Urothelium cell line (cell line): ENCODE data around the gene CASK.
"Not testable (repeated sequence)": the region's sequence is repeated elsewhere in the genome, so short reads cannot be mapped to it uniquely, and the experiment has no call there.

Source experiments
- DNase-seq: peaks from one replicate; pipeline ENCODE4 v3.0.0; 2011; ENCODE audit warnings: low spot score, mixed read lengths
- FAIRE-seq: peaks from 2 replicates; lab custom pipeline; 2011; peaks lifted over from hg19 to GRCh38; lab: Jason Lieb, UNC

CASK gene

DNA sequence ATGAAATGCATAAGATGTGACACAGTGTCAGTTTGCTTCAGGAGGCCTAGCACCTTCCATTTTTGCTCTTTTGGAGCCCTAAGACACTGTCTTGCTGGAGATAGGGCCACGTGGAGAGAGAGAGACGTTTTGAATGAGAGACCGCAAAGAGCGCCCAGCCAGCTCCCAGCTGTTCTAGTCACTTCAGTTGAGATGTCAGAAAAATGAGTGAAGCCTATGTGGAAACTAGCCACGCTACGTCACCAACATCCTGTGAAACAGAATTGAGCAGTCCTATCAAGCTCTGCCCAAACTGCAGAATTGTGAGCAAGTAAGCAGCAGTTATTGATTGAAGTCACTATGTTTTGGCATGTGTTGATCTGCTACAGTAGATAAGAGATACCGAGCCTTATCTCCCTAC is 186.3 kb downstream of the CASK start:
- no peak for FAIRE-seq
- DNase-seq, result no peak

DNA sequence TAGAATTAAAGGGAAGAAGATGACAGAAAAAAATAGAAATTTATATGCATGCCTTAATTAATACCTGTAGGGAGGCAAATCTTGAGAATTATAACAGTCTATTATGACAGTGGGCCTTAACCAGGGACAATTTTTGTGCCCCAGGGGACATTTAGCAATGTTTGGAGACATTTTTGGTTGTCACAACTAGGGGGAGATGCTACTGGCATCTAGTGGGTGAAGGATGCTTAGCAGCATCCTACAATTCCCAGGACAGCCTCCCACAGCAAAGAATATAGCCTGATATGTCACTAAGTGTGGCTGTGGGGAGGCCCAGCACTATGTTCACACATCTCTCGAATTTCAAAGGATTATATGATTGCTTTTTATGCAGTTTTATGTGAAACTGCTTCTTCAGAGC is 188.8 kb downstream of the CASK start:
- FAIRE-seq, result no peak
- DNase-seq, result peak; percentile 5

DNA sequence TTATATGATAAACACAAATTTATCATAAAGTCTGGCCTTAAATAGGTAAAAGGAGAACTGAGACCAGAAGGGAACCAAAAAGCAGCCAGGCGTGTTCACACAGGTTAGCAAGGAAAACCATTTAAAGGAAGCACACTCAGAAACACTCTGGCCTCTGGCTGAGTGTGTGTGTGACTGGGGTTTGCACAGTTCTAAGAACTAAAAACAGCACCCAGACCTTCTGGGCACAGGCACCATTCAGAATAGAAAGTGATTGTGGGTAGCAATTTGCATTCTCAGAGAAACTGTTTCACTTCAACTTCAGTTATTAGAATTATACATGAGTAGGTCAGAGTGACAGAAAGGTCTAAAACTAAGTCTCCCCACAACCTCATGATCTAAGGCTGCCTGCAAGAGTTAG is 189.4 kb downstream of the CASK start:
- DNase-seq (no peak), FAIRE-seq (no peak)

DNA sequence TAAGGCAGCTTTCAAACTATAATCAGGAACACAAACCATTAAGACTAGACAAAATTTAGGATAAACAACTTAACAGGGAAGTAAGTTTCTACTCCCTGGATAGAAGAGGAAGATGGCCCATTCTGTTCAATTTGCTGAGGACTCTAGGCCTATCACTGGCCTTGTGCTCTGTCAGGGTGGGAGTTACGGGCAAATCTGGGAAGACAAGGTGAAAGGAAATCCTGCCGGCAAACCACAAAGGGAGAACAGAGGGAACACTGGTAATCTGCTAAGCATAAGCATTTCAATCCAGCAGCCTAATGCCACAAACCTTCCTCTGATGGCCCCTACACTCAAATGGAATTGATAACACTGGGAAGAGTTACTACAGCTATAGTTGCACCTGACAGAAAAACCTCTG is 191.1 kb downstream of the CASK start:
- FAIRE-seq (no peak), DNase-seq (no peak)

DNA sequence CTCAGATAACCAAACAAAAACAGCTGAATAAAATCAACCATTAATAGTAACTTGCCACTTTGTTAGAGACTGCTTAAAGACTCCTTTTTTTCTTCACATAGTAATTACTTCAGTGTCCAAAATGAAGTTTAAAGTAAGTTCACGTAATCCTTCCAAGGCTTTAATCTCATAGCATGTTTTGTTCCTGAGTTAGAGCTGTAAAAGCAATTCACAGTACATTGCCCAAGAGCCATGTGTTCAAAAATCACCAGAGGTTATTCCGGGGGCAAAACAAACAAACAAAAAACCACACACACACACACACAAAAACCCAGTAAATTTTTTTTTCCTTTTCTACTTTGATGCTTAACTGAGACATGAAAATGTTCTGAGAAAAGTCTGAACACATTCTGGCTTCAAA is 193.3 kb downstream of the CASK start:
- FAIRE-seq (no peak), DNase-seq (no peak)

DNA sequence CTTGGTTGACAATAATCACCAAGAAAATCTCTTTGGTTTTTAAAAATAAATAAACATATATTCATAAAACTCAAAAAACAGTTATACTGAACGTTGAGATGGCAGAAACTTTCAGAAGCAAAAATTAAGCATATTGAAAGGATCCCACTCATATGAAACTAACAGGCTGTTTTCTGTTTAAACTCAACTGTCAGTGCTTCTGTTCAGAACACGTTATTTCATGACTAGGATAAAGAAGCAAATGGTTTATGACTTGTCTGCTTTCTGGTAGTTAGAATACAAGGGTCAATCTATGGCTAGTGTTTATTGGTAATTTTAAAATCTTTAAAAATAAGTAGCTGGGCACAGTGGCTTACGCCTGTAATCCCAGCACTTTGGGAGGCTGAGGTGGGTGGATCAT is 195.2 kb downstream of the CASK start:
- no peak for FAIRE-seq
- no peak for DNase-seq

DNA sequence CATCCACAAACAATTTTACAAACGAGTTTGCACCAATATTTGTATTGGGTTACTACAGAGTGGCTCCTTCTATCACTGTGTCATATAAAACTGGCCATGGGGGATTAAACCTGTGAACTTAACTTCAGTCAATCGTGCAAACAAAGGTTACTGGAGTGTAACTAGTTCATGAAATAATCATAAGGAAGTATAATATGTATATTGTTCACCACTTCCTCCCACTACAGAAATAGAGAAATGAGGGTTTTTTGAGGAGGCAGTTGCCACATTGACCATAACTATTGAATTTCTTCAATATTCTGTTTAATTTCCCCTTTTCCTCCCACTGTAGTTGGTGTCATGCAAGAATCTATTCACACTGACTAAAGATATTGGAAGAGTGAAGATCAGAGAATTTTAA is 199.5 kb downstream of the CASK start, which contains the start of gene GPR82:
GPR82 (plus strand) TSS at position 356 of the 400 bp plus-strand sequence. CDS start 2,846 bp downstream, outside the sequence.
- DNase-seq (no peak), FAIRE-seq (no peak)

DNA sequence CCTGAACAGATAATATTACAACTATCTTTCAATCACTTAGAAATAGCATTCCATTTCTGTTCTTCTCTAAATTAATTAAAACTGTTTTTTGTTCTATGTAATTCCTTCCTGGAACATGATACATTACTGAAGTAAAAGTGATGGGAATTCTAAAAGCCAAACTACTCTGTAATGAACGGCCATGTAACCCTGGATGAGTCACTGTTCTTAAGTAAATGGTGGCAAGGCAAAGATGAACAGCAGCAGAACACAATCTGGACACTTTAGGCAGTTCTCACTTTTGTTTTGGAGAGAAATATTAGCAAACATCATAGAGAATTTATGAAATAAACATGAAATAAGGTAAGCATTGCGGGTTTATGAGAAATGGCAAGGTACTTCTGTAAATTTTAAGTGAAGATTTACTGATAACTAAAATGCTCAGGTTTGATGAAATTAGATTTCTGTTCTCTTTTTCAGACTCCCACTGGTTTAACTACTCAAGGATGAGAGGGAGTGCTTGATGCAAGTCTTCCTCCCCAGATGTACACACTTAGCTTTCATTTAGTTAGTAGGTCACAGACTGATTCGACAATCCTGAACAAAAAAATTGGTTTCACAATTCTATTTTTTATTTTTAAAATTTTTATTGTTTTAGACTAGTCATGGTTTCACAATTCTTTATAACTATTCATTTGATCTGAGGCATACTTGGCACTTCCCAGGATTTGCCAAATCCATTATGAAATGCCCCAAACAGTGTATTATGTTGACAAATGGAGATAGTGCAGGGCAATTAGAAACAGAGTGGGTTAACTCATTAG is 200.3 kb downstream of the CASK start:
- no peak for FAIRE-seq
- no peak for DNase-seq

DNA sequence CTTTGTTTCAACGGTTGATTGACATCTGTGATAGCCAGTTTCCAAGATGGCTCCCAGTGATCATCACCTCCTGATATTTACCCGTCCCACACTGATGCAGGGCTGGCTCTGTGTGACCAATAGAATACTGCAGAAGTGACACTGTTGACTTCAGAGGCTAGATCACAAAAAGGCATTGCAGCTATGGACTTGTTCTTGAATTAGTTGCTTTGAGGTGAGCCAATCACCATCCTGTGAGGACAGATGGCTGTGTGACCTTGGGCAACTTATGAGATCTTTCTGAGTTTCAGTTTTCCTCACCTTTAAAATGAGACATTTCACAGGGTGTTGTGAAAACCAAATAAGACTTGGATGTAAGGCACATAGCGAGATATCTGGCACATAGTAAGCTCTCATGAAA is 201.1 kb downstream of the CASK start:
- no peak for FAIRE-seq
- no peak for DNase-seq

DNA sequence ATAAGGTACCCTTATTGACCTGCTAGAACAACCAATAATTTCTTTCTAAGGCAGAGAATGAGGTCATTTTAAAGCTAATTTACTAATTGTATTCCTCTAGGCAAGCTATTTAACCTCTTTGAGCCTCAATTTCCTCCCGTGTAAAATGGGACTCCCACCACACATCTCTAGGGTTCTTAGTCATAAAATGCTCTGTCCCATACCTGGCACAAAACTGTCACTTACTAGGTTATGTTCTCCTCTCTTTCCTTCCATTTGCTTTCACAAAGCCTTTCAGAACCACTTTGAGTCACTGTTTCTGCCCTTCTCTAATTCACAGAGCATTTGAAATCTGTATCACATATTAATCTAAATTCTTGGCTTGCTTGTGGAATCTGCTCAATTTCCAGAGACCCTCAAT is 201.8 kb downstream of the CASK start:
- FAIRE-seq (no peak), DNase-seq (no peak)

DNA sequence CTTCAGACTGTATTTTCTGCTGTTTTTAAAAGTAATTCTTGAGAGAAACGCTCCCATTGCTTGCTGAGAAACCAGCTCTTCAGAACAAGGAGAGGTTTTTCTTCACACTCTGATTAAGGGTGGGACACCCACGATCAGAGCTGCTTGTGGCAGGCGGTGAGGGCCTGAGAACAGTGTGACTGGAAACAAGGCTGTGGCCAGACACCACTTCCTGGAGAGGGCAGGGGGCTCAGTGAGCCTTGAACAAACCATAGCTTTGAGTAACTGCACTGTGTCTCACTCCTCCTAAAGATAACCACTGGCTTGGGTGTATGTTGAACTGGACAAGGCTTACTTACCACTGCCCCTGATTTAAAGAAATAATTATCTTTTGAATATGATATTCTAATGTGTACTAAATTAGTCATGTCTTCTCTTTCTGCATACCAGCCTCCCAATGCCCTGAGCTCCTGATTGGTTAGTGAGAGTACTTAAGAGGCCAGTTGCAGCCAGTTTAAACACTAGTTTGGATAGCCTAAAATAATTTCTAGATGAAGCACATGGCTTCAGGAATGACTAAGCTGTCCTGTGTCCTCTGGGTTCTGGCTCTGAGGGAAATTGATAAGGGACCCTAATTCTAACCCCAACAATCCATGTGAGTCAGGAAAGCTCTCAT is 203.1 kb downstream of the CASK start:
- DNase-seq, result no peak
- FAIRE-seq, result no peak

DNA sequence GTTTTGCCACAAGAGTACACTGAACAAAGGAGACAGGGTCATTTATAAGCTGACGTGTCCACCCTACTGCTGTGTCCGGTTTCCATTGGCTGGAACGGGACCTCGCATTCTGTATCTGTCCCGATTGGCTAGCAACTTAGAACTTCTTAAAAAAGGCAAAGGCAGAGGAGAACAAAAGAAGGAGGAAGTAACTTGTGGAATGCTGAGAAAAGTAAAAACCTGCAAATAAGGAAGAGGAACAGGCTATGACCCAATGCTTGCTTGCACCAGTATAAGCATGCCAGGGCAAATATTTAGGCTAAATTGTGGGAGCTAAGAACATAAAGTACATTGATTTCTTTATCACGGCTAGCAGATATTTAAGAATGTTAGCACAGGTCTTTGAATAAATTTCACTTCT is 203.7 kb downstream of the CASK start:
- not testable (repeated sequence) for FAIRE-seq, DNase-seq

DNA sequence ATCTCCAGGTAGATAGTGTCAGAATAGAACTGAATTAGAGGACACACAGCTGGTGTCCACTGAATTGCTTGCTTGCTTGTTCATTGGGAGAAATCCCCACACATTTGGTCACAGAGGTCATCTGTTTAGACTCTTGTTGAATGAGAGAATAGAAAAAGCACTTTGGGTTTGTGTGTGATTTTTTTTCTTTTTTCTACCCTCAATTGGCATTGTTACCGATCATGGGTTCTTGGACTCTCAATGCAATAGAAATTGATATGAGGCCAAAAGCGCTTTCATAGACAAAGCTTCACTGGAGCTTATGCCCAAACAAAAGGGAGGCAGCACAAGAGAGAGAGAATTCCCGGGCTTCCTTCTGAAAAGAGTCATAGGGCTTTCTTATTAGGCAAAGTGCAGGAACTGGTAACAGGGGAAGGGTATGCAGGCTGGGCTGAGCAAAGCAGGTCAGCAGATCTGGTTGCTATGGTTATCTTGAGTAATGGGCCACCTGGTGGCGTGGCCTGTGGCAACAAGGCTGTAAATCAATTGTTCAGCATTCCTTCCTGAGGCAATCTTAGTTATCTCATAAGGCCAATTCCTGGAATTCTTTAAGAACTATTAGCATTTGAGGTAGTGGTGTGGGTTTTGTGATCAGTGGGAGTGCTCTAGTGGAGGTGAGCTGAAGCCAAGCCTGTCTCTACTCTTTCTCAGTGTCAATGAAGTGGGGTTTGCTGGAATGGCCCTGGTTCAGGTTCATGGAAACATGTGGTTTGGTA is 204.7 kb downstream of the CASK start:
- FAIRE-seq (no peak), DNase-seq (peak; percentile 29)

DNA sequence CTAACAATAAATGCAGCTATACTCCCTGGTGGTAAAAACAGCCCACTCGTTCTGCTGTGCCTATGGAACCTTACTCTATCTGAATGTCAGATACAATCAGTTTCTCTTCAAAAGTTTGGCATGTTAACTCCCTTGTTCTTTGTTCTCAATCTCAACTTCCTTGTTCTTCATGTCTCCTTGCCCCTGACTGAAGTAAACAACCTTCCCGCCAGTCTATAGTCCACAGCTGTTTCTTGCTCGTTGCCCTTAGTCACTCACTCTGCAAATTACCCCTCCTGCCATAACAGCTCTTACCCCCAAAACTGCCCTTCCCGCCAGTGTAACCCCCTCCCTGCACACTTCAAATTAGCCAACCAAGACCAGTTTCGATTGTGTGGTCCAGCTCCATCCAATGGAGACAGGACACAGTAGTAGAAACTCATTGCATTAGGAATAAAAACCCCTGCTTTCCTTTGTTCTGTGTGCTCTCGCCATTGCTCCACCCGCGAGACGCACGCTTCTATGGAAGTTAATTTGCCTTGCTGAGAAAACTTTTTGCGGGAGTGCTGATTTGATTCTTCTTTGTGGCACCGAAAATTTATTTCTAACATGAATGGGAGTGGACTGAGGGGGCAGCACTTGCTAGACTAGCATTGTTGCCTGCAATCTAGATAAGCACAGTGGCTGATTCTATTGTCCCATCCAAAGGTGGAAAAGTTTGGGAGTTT is 206.4 kb downstream of the CASK start:
- FAIRE-seq (no peak), DNase-seq (no peak)

DNA sequence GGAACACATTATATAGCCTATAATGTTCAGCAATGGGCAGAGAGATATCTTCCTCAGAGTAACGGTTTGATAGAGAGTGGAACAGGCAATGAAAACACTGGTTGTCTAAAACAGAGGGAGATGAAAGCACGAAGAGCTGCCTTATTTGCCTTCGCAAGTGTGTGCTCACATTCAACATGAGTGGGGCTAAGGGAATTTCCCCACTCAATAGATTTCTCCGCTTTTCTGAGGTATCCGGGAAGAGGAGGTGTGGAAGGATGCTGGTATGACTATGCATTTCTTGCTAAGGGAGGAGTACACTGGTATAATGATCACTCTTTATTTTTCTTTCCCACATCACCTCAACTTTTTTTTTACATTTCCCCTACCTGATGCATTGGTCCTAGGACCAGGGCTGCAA is 207.1 kb downstream of the CASK start:
- DNase-seq, result no peak
- no peak for FAIRE-seq

DNA sequence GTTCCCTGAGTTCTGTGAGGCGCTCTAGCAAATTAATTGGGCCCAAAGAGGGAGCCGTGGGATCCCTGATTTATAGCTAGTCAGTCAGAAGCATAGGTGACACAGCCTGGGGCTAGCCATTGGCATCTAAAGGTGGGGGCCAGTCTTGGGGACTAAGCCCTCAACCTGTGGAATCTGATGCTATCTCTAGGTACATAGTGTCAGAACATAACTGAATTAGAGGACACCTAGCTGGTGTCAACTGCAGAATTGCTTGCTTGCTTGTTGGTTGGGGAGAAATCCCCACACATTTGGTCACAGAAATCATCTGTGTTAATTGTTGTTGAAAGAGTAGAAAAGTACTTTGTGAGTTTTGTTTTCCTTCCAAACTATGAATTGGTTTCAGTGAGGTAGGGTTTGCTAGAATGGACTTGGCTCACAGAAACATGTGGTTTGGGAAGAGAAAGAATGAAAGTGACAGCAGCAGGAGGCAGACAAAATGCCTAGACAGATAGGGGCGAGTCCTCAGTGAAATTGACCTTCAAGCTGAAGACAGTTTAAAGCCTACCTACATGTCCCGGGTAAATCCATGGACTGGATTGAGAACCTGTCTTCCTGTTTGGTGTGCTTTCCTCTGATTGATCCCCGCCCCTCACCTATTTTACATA is 212.2 kb downstream of the CASK start:
- no peak for FAIRE-seq

DNA sequence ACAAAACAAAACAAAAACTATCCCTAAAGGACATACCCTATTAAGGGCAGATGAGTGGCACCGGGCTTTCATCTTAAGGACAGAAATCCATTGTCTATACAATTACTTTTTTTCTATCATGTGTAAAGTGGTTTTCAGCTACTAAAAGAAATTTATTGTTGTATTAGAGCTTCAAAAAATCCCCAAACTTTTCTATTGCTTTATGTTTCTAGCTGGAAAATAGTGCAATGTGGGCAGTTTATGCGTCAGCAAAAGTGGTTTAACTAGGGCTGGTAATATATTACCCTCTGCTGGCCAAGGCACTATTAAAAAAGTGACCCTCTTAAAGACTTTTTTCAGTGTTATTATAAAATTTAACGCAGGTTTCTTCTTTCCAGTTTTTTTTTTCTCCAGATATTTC is 214.9 kb downstream of the CASK start:
- DNase-seq (no peak), FAIRE-seq (no peak)

More for the DNA sequence above, 212.2 kb downstream of the CASK start:
- no peak for DNase-seq

DNA sequence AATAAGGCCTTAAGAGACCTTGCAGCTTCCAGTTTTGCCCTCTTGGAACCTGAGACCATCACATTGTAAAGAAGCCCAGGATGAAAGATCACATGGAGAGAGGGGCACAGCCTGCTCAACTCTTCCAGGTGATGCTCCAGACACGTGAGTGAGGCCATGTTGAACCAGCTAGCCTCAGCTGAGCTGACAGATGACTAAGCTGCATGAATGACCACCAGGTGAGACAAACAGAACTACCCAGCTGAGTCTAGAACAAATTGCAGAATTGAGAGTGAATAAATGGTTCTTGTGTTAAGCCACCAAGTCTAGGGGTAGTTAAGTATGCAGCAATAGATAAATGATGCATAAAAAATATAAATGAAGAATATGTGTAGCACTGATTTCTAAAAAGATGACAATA is 216.1 kb downstream of the CASK start:
- FAIRE-seq (no peak), DNase-seq (no peak)

DNA sequence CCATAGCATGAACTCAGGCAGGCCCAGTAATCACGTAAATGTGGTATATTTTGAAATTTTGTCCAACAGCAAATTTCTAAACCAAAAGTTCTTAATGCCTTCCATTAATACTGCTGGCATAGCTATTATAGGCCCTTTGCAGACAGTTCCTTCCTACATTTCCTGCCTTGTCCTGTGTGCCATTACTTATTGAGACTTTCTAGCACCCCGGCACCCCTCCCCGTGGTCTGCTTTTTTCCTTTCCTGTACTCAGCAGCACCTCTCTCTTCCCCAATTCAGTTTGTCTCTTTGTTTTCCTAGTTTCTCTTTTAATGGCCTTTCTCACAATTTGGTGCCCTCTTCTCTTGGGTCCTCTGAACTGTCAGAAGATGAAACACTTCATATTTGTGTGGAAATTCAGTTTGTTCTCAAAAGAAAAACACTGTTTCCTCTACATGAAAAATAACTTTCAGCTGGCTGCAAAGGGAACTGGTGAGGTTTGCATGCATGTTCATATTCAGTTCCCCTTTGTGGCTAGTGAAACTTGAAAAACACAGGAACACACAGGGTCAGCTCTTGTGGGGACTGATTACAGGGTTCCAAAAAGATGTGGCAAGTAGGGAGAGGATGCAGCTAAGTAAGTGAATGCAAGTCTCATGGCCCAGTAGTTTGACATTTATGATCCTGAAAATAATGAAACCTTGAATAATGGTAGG is 217.5 kb downstream of the CASK start:
- FAIRE-seq (no peak), DNase-seq (no peak)

DNA sequence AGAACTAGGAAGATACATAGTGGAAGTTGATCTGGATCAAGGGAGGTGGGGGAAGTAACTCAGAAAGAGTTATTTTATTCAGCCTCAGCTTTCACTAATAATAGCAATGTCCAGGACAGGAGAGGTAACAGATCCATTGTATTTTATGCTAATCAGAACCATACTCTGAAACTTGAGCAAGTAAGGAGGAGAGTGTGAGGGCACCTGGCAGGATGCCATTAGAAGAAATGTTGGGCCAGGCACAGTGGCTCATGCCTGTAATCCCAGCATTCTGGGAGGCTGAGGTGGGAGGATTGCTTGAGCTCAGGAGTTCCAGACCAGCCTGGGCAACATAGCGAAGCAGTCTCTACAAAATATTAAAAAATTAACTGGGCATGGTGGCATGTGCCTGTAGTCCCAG is 218.3 kb downstream of the CASK start:
- FAIRE-seq (no peak), DNase-seq (no peak)
